Mesothelial cell of epicardium (in vitro differentiated cells): ENCODE results near the gene TMEM14C. TPM values are rescaled to one million over a fixed set of nuclear protein-coding genes. Genes with fewer than 3 reads are reported as not detected.
"Not testable (repeated sequence)": the region's sequence is repeated elsewhere in the genome, so short reads cannot be mapped to it uniquely, and the experiment has no call there.

ENCODE experiments used
- DNase-seq, 2 experiments: peaks; one replicate each; pipeline ENCODE4 v3.0.0; 2021; ENCODE audit warnings: low spot score in 2 of 2; ENCODE audit not compliant: unreplicated experiment in 2 of 2
- H3K27ac Mint-ChIP-seq: 2 replicates; pipeline ENCODE4 v1.8.0; 2021; ENCODE audit warnings: mixed read lengths
- H3K27me3 Mint-ChIP-seq: 2 replicates; pipeline ENCODE4 v1.8.0; 2021; ENCODE audit warnings: low read depth, mixed read lengths
- H3K36me3 Mint-ChIP-seq: 2 replicates; pipeline ENCODE4 v1.8.0; 2021; ENCODE audit warnings: mixed read lengths
- H3K4me1 Mint-ChIP-seq: 2 replicates; pipeline ENCODE4 v1.8.0; 2021; ENCODE audit warnings: mixed read lengths
- H3K4me3 Mint-ChIP-seq: 2 replicates; pipeline ENCODE4 v1.8.0; 2021; ENCODE audit warnings: mild to moderate bottlenecking, moderate library complexity, mixed read lengths
- H3K9me3 Mint-ChIP-seq: 2 replicates; pipeline ENCODE4 v1.8.0; 2021; ENCODE audit warnings: mixed read lengths
- CTCF ChIP-seq: fragments of 200-600 bp; sonication (generic); IDR thresholded peaks from one replicate; pipeline ENCODE4 v1.5.0; 2021; ENCODE audit warnings: antibody characterized with exemption; ENCODE audit not compliant: unreplicated experiment
- total RNA-seq: library from RNA; stranded (reverse); gene quantifications from 3 replicates; pipeline ENCODE4 v1.2.1, GENCODE V29; 2021

Gene TMEM14C
- total RNA-seq, 1 donor from 2014 or later: 74.4 TPM

GRCh38 chr6:10733863-10734262 is 11.0 kb downstream of the TMEM14C start:
- Mint-ChIP-seq H3K36me3 (peaks cover 25% of the 10 kb centered on the region), H3K4me3 (no peak overlapping the region), H3K9me3 (no peaks in the 10 kb centered on the region), H3K4me1 (peaks cover 8% of the 10 kb centered on the region), H3K27me3 (no peaks in the 10 kb centered on the region), H3K27ac (peak overlapping the region; percentile 85)
- DNase-seq: no peak
- TF ChIP-seq CTCF: no peak

GRCh38 chr6:10736731-10737130 is 13.9 kb downstream of the TMEM14C start:
- Mint-ChIP-seq H3K36me3 (peaks cover 22% of the 10 kb centered on the region), H3K4me1 (peaks cover 8% of the 10 kb centered on the region), H3K27ac (no peak overlapping the region), H3K9me3 (no peaks in the 10 kb centered on the region), H3K4me3 (no peak overlapping the region), H3K27me3 (no peaks in the 10 kb centered on the region)
- no peak for DNase-seq
- no peak for TF ChIP-seq CTCF

GRCh38 chr6:10740061-10740460 is 17.2 kb downstream of the TMEM14C start:
- peaks cover 3% of the 10 kb centered on the region for H3K4me1 Mint-ChIP-seq
- H3K9me3 Mint-ChIP-seq: no peaks in the 10 kb centered on the region
- H3K36me3 Mint-ChIP-seq: peaks cover 5% of the 10 kb centered on the region
- no peak for TF ChIP-seq CTCF
- no peak overlapping the region for H3K4me3 Mint-ChIP-seq
- H3K27me3 Mint-ChIP-seq: no peaks in the 10 kb centered on the region
- DNase-seq: no peak
- H3K27ac Mint-ChIP-seq: no peak overlapping the region

- not testable (repeated sequence) for H3K4me3 Mint-ChIP-seq, H3K9me3 Mint-ChIP-seq, H3K36me3 Mint-ChIP-seq, H3K4me1 Mint-ChIP-seq, H3K27me3 Mint-ChIP-seq, DNase-seq, H3K27ac Mint-ChIP-seq
These were observed 18.8 kb downstream of the TMEM14C start for GRCh38 chr6:10741643-10742042.

GRCh38 chr6:10742251-10742650 is 19.4 kb downstream of the TMEM14C start:
- peaks cover 5% of the 10 kb centered on the region for H3K36me3 Mint-ChIP-seq
- no peak for DNase-seq
- H3K27me3 Mint-ChIP-seq: no peaks in the 10 kb centered on the region
- H3K4me1 Mint-ChIP-seq: peaks cover 6% of the 10 kb centered on the region
- no peak overlapping the region for H3K4me3 Mint-ChIP-seq
- H3K9me3 Mint-ChIP-seq: no peaks in the 10 kb centered on the region
- no peak for TF ChIP-seq CTCF
- H3K27ac Mint-ChIP-seq: no peak overlapping the region

- Mint-ChIP-seq H3K27me3 (no peaks in the 10 kb centered on the region), H3K4me3 (no peak overlapping the region), H3K27ac (no peak overlapping the region), H3K9me3 (no peaks in the 10 kb centered on the region), H3K36me3 (peaks cover 5% of the 10 kb centered on the region), H3K4me1 (peaks cover 7% of the 10 kb centered on the region)
- TF ChIP-seq CTCF: no peak
- DNase-seq: no peak
These were observed 20.6 kb downstream of the TMEM14C start for GRCh38 chr6:10743515-10743914.
